Retinal pigment epithelial cell (primary cell): ENCODE measurements around the gene HOXC4.

Experiments used
- DNase-seq: peaks from one replicate; pipeline ENCODE4 v3.0.0-alpha.2; 2010; ENCODE audit warnings: low read depth
- H3K4me3 ChIP-seq: 2 replicates; pipeline ENCODE4 v1.5.1; 2011; ENCODE audit warnings: mild to moderate bottlenecking, low read length, control low read depth, moderate library complexity
- CTCF ChIP-seq: conservative IDR thresholded peaks from 2 replicates; pipeline ENCODE4 v1.5.1; 2011; ENCODE audit warnings: low read depth, low read length, control low read depth, inconsistent platforms

HOXC4 gene

GRCh38 chr12:54012631-54013409 lies 40.8 kb upstream of the HOXC4 start:
- no peak for TF ChIP-seq CTCF

GRCh38 chr12:54014377-54015017 lies 39.1 kb upstream of the HOXC4 start:
- no peak overlapping the region for H3K4me3 ChIP-seq
- TF ChIP-seq CTCF = no peak

More at GRCh38 chr12:54012631-54013409, 40.8 kb upstream of the HOXC4 start:
- H3K4me3 ChIP-seq = no peak overlapping the region
- no peak for DNase-seq

GRCh38 chr12:54015018-54015931 lies 38.4 kb upstream of the HOXC4 start:
- no peak for TF ChIP-seq CTCF
- no peak overlapping the region for H3K4me3 ChIP-seq
- DNase-seq = no peak

More at GRCh38 chr12:54014377-54015017, 39.1 kb upstream of the HOXC4 start:
- no peak for DNase-seq

- TF ChIP-seq CTCF = no peak
- no peak for DNase-seq
- H3K4me3 ChIP-seq = no peak overlapping the region
Measured at GRCh38 chr12:54016051-54016450, 37.6 kb upstream of the HOXC4 start.

GRCh38 chr12:54016478-54016964 lies 37.1 kb upstream of the HOXC4 start:
- DNase-seq = no peak
- H3K4me3 ChIP-seq = no peak overlapping the region
- no peak for TF ChIP-seq CTCF

- DNase-seq = no peak
- no peak for TF ChIP-seq CTCF
- H3K4me3 ChIP-seq = peak overlapping the region; percentile 8
Measured at GRCh38 chr12:54017027-54017788, 36.4 kb upstream of the HOXC4 start.
